HG02943 (cell line): ENCODE data around the gene HSD17B11.
"Not testable (repeated sequence)": the region's sequence is repeated elsewhere in the genome, so short reads cannot be mapped to it uniquely, and the experiment has no call there.

Source experiments
- ATAC-seq: cut with Tn5 transposase; IDR thresholded peaks from one replicate; pipeline ENCODE4 v1.9.1; 2021; ENCODE audit warnings: mild to moderate bottlenecking, low read depth, moderate library complexity; ENCODE audit not compliant: unreplicated experiment

HSD17B11 gene

DNA sequence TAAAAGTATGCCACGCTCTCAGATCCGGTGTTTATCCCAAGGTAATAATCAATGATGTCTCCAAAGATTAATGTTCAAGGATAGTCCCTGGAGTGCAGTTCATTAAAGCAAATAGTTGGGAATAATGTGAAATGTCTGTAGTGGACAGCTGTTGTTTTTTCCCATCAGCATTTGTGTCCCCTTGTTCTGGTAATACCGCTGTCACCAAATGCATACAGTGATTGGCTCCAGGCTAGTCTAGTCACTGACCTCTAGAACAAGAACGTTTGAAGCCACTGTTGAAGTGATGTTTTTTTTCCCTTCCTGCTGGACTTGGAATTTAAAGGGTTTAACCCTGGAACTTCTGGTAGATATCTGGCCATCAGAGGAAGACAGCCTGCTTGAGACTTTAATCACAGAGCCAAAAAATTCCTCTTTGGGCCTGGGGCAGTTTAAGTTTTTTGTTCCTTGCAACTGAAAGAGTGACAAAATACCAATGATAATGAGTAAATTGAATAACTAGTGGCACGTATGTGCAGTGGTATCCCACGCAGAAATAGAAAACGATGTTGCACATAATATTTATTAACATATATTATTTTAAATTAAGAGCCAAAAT is 30.6 kb downstream of the HSD17B11 start:
- ATAC-seq = no peak

DNA sequence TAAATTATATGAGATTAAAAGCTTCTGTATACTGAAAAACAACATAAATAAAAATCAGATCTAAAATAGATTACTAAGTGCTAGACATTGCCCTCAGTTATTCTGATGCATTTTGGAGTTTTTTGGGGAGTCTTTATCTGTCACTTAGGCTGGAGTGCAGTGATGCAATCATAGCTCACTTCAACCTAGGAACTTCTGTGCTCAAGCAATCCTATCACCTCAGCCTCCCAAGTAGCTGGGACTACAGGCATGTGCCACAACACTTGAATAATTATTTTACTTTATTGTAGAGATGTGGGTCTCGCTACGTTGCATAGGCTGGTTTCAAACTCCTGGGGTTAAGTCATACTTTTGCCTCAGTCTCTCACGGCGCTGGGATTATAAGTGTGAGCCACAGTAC is 31.7 kb downstream of the HSD17B11 start:
- ATAC-seq = no peak

DNA sequence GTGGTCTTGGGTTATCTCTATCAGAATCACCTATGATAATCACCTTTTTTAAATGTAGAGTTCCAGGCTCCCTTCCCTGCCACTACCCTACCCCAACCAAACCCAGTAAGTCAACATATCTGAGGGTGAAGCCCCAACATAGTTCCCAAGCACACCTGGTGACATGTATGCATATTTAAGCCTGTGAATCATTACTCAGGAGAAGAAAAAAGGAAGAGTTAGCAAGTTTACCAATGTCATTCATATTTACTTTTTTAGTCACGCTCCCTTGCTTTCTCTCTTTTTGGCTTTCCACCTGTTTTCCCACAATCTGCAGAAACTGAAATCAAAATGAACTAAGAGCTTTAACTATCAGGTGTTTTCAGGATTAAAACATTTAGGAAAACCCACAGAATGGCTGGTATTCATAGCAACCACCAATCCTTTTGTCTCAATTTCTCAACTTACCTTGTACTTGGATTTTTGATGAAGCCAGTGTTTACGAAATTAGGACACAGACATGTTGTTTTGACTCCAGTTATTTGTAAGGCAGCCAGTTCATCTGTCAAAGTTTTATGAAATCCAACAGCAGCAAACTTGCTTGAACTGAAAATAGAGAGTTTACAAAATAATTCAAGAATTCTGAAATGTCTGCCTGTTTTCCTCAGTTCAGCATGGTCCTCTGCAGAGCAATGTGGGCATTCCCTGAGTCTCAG is 34.0 kb downstream of the HSD17B11 start:
- no peak for ATAC-seq

DNA sequence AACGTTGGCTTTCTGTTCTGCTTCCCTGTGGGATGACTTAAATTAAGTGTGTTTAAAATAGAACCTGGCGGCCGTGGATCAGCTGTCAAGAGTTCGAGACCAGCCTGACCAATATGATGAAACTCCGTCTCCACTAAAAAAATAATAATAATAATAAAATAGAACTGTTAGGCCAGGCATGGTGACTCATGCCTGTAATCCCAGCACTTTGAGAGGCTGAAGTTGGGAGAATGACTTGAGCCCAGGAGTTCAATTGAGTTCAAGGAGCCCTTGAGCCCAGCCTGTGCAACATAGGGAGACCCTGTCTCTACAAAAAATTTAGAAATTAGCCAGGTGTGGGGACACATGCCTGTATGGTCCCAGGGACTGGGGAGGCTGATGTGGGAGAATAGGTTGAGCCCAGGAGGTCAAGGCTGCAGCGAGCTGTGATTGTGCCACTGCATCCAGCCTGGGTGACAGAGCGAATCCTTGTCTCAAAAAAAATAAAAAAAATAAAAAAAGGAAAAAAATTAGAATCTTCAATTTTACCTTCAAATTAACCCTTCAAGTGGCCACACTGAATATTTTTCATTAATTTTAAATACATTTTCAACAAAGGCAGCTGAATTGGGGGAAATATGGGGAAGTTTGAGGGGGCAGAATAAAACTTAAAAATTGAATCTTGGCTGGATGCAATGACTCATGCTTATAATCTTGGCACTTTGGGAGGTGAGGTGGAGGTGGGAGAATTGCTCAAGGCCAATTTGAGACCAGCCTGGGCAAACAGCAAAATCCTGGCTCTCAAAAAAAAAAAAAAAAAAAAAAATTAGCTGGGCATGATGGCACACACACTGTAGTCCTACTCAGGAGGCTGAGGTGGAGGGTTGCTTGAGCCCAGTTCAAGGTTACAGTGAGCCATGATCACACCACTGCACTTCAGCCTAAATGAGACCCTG is 36.6 kb downstream of the HSD17B11 start:
- no peak for ATAC-seq

- peak; percentile 91 for ATAC-seq
Observed at GRCh38 chr4:87353592-87353991, 37.4 kb downstream of the HSD17B11 start.

DNA sequence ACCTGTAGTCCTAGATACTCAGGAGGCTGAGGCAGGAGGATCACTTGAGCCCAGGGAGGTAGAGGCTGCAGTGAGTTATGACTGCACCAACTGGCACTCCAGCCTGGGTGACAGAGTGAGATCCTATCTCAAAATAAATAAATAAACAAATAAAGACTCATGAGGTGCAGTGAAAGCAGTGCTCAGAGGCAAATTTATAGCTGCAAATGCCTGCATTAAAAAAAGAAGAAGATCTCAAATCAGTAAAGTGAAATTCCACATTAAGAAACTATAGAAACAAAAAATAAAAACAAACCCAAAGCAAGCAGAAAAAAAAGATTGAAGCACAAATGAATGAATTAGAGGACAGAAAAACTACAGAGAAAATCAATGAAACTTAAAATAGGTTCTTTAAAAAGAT is 45.8 kb downstream of the HSD17B11 start:
- ATAC-seq = no peak

- no peak for ATAC-seq
Observed at GRCh38 chr4:87342872-87343271, 48.1 kb downstream of the HSD17B11 start.

DNA sequence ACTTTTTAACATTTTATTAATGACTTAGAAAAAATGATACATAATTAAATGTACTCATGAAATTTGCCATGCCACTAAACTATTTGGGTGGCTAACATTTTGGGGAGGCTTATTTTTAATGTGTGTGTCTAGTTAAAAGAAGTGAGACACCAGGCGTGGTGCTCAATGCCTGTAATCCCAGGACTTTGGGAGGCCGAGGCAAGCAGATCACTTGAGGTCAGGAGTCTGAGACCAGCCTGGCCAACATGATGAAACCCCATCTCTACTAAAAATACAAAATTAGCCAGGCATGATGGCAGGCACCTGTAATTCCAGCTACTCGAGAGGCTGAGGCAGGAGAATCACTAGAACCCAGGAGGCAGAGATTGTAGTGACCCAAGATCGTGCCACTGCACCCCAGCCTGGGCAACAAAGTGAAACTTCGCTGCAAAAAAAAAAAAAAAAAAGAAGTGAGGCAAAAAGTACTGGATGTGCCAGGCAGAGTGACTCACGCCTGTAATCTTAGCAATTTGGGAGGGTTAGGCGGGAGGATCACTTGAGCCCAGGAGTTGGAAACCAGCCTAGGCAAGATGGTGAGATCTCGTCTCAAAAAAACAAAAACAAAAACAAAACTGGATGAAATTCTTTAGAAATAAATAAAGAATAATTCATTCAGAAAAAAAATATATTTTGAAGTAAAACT is 48.9 kb downstream of the HSD17B11 start:
- ATAC-seq = not testable (repeated sequence)

- no peak for ATAC-seq
Observed at GRCh38 chr4:87339440-87339839, 51.5 kb downstream of the HSD17B11 start.

GRCh38 chr4:87337361-87337760 is 53.6 kb downstream of the HSD17B11 start:
- no peak for ATAC-seq

- no peak for ATAC-seq
Observed at GRCh38 chr4:87333267-87333666, 57.7 kb downstream of the HSD17B11 start.

- ATAC-seq = no peak
Observed at GRCh38 chr4:87330761-87331160, 60.2 kb downstream of the HSD17B11 start.

GRCh38 chr4:87327136-87327535 is 63.9 kb downstream of the HSD17B11 start:
- ATAC-seq = no peak

GRCh38 chr4:87326460-87326859 is 64.5 kb downstream of the HSD17B11 start:
- no peak for ATAC-seq

- no peak for ATAC-seq
Observed at GRCh38 chr4:87322754-87323153, 68.2 kb downstream of the HSD17B11 start, which contains the start of gene HSD17B13. HSD17B13 (minus strand) TSS chr4:87322882; CDS start chr4:87322841, 41 bp downstream.

DNA sequence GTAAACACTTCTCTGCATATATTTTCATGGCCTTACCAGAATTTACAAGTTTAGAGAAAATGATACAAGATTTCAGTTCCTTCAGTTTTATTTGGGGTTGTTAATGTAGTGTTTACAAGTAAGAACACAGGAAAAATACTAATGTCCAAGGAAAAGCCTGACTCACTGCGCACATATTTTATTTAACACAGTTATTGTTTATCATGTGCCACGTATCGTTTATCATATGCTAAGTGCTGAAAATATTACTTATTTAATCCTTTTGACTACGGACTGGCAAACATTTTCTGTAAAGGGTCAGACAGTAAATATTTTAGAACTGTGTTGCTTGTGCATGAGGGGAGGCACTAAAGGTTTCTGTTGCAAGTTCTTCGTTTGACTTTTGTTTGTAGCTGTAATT is 69.1 kb downstream of the HSD17B11 start:
- no peak for ATAC-seq

- no peak for ATAC-seq
Observed at GRCh38 chr4:87317527-87317926, 73.5 kb downstream of the HSD17B11 start.

GRCh38 chr4:87316961-87317360 is 74.0 kb downstream of the HSD17B11 start:
- ATAC-seq = no peak

DNA sequence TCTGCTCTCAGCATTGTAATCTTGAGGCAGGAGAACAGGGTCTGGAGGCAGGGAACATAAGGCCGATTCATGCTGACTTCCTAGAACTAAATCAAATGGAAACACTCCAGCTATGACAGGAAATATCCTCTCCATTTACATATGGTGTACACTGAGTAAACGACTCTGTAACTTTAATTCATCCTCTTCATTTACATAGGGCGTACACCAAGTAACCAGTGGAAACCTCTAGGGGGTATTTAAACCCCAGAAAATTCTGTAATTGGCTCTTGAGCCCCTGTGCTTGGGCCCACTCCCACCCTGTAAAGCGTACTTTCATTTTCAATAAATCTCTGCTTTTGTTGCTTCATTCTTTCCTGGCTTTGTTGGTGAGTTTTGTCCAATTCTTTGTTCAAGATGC is 76.0 kb downstream of the HSD17B11 start:
- not testable (repeated sequence) for ATAC-seq

- ATAC-seq = no peak
Observed at GRCh38 chr4:87313756-87314155, 77.2 kb downstream of the HSD17B11 start.

- no peak for ATAC-seq
Observed at GRCh38 chr4:87311684-87312083, 79.3 kb downstream of the HSD17B11 start.
